GM12874 (cell line): ENCODE results near the gene GCLM.

Experiments
- CTCF ChIP-seq: IDR thresholded peaks from 2 replicates; pipeline ENCODE4 v1.5.1; 2011; ENCODE audit warnings: low read depth, mild to moderate bottlenecking, control low read depth, low read length, moderate library complexity; ENCODE audit not compliant: insufficient read depth

The GCLM gene

GRCh38 chr1:93919780-93920179 is 10.6 kb upstream of the GCLM start:
- TF ChIP-seq CTCF, result no peak

- TF ChIP-seq CTCF, result no peak
These were observed 8.1 kb upstream of the GCLM start for GRCh38 chr1:93917302-93917701.

- no peak for TF ChIP-seq CTCF
These were observed 1.1 kb upstream of the GCLM start for GRCh38 chr1:93910305-93910704.

- TF ChIP-seq CTCF, result no peak
These were observed 660 bp downstream of the GCLM start for GRCh38 chr1:93908394-93909145.

GRCh38 chr1:93907718-93908117 is 1.5 kb downstream of the GCLM start:
- TF ChIP-seq CTCF, result no peak

- TF ChIP-seq CTCF, result no peak
These were observed 2.8 kb downstream of the GCLM start for GRCh38 chr1:93906480-93906879.

GRCh38 chr1:93905734-93906133 is 3.5 kb downstream of the GCLM start:
- TF ChIP-seq CTCF, result no peak
